Frontal cortex (tissue), 4 donors: Measurements from ENCODE around the gene MCTP2. TPM values are rescaled to one million over a fixed set of nuclear protein-coding genes. Genes with fewer than 3 reads are reported as not detected.

Source experiments
- DNase-seq, 2 donors: peaks; one replicate each; pipeline ENCODE4 v3.0.0; 2012; ENCODE audit warnings: low spot score in 2 of 2
- FAIRE-seq: peaks from 2 replicates; lab custom pipeline; 2012; peaks lifted over from hg19 to GRCh38; lab: Jason Lieb, UNC
- total RNA-seq: library from RNA; depleted of rRNA; stranded (reverse); fragments of >200 nt; gene quantifications from one replicate; pipeline ENCODE4 v1.2.3, GENCODE V29; 2014
- donor health status: control.
- donor health status: control.
- donor health status: control.

MCTP2 gene
- 1.2 TPM for total RNA-seq

DNA sequence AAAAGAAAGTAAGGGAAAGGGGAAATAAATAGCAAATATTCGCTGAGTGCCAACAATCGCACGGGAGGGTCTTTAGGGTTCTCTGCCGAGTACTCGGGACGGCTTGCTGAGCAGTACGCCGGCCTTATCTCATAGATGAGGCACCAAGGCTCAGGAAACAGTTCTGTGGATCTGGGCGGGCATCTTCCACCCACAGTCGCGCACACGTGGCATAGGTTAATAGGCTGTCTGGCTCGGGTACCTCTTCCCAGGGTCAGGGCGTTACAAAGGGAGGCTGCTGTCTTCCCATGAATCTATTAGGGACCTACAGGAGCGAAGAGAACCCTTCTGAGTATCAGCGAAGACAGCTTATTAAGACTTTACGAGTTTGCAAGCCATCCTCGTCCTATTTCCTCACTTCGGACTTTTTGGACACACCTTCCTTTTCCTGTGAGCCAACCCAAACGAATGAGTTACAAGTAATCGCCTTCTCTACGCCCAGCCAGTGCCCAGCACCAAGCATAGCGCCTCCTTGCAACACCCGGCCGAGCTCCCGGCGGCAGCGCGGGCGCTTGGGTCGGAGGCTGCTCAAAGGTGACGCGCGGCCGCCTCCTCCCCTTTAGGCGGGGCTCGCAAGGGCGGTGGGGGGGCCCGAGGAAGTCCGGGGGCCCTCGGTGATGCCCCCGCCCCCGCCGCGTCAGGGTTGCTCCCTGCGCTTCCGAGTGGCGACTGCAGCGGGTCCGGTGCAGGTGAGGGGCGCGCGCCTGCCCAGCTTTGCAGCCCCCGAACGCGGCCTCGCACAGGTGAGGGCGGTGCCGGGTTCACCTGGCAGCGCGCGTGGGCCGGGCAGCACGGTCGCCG lies at the start of gene MCTP2:
TSS of gene MCTP2 (plus strand) at position 679 of the 840 bp plus-strand sequence. CDS start 66,705 bp downstream, outside the sequence.
- no peak for FAIRE-seq
- no peak for DNase-seq

GRCh38 chr15:94182883-94183282 lies 48.5 kb upstream of the MCTP2 start:
- FAIRE-seq (no peak), DNase-seq (no peak)

- DNase-seq, result no peak
- no peak for FAIRE-seq
Measured at GRCh38 chr15:94185547-94186236, 45.7 kb upstream of the MCTP2 start.

GRCh38 chr15:94186770-94187331 lies 44.5 kb upstream of the MCTP2 start:
- FAIRE-seq (no peak), DNase-seq (no peak)

- FAIRE-seq, result no peak
Measured at GRCh38 chr15:94193906-94194305, 37.5 kb upstream of the MCTP2 start.

DNA sequence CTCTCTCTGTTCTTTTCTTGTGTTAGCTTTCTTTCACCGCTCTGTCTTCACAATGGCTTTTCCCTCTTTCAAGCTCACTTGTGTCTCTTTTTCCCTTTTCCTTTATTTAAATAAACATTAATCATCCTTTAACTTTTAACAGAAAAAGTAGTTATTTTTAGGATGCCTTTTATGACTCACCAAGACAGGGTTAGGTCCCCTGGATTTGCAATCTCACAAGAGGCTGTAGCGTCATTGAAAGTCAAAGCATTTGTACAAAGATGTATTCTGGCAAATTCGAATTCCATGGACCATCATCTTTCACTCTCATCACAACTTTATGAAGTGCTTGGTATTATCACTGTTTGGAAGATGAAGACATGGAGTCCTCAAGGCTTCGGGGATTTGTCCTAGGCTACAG lies 34.8 kb upstream of the MCTP2 start:
- DNase-seq (no peak), FAIRE-seq (no peak)

More at GRCh38 chr15:94193906-94194305, 37.5 kb upstream of the MCTP2 start:
- DNase-seq, result no peak

GRCh38 chr15:94198633-94199032 lies 32.7 kb upstream of the MCTP2 start:
- no peak for DNase-seq
- FAIRE-seq, result no peak

DNA sequence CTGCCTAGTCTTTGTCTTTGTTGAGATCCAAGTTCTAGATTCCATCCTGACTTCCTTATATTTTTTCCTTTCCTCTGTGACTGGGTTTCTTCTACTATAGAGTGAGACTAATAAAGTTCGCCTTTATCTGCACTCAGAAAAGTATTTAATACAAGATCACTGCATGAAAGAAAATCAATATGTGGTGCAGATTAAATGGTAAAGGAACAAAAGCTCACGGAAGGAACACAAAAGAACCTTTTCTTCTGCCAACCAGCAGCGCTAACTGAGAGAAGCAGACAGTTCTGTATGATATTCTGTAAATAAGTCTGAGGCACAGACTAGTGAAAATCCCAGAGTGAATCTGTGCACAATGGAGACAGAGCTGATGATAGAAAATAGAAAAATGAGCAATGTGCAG lies 31.6 kb upstream of the MCTP2 start:
- DNase-seq, result no peak
- FAIRE-seq, result no peak

GRCh38 chr15:94203306-94203705 lies 28.1 kb upstream of the MCTP2 start:
- FAIRE-seq, result no peak
- no peak for DNase-seq

- no peak for DNase-seq
Measured at GRCh38 chr15:94205366-94205765, 26.0 kb upstream of the MCTP2 start.

DNA sequence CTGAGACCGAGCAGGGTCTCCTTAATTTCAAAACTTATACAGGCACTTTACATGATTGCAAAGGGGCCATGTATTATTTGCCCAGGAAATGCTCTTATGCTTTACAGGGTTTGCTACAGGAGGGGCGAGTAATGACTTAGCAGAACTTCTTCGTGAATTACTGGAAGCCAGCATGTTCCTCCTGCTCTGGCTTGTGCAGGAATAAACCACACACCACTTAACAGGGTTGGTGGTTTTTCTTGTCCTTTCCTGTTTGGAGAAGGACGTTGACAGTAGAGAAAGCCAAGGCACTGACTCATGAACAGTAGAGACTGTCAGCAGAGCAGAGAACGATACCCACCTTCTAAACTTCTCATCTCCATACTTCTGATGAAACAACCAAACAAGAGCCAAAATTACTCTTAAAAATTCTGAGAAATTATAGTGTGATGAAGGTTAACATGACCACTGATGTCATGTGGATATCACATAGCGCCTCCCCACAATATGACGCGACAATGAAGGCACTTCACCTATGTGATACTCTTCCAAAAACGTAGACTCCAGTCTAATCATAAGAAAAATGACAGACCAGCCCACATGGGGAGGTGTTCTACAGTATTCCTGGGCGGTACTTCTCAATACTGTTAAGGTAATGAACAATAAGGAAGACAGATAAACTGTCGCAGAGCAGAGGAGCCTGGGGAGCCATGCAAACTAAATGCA lies 24.7 kb upstream of the MCTP2 start:
- no peak for DNase-seq
- FAIRE-seq, result no peak

More at GRCh38 chr15:94205366-94205765, 26.0 kb upstream of the MCTP2 start:
- no peak for FAIRE-seq

- DNase-seq (no peak), FAIRE-seq (no peak)
Measured at GRCh38 chr15:94212291-94212690, 19.1 kb upstream of the MCTP2 start.

DNA sequence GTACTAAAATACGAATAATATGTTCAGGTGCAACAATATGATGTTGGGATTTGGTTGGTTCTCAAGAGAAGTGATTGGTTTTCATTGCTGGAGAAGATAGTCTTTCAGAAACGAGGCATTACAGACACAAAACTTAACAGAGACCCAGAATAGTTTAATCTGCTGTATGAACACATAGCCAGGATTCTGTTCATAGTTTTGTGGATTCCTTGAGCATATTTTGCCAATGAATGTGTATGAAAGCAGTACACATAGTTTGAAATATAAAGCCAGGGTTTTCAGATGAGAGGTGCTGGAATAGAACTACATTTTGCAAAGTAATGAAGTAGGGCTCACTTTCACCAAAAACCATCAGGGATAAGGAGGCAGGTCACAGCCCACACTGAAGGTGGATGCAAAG lies 5.7 kb upstream of the MCTP2 start:
- DNase-seq, result no peak

GRCh38 chr15:94228611-94229010 lies 2.8 kb upstream of the MCTP2 start:
- FAIRE-seq (no peak), DNase-seq (no peak)

More for the DNA sequence above, 5.7 kb upstream of the MCTP2 start:
- no peak for FAIRE-seq

GRCh38 chr15:94229591-94230369 lies 1.6 kb upstream of the MCTP2 start:
- no peak for FAIRE-seq
- no peak for DNase-seq

DNA sequence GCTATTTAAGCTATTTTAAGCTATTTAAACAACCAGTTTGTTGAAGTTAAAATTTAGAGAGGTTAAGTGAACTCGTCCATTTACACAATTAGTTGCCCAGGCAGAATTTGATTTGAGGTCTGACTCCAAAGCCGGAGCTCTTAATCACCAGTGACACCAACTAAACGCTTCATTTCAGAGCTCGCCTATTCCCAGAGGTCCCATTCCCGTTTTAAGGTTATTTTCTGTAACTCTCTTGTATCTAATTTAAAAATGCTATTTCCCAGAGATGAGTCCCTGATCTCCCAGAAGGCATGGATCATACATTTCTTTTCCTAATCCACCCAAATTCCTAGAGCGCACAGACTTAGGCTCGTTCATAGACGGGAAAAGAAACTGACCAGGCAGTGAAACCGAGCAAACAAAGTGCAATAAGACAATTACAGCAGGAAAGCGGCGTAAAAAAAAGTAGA lies 904 bp upstream of the MCTP2 start:
- DNase-seq, result no peak
- no peak for FAIRE-seq

GRCh38 chr15:94231723-94232468 lies 535 bp downstream of the MCTP2 start:
- FAIRE-seq (no peak), DNase-seq (no peak)

DNA sequence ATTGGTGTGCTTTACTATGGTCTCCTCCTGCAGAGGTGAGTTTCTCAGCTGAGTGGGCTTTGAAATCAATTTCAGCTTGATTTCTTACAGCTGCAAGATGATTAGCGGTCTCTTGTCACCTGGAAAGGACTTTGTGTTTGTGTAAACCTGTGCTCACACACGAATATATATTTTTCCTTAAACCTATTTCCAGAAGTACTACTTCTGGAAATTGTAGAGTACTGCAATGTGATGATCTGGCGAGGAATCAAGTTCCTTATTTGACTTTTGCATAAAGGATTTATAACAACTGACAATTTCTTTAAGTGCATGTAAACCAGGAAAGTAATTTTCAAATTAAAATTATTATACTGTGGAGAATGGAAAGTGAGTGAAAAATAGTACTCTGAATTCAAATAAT lies 2.1 kb downstream of the MCTP2 start:
- FAIRE-seq (no peak), DNase-seq (no peak)

GRCh38 chr15:94234300-94234699 lies 2.9 kb downstream of the MCTP2 start:
- DNase-seq, result no peak
- FAIRE-seq, result no peak
